Suprapubic skin (tissue), 4 donors: ENCODE measurements around the gene DDX49. TPM values are rescaled to one million over a fixed set of nuclear protein-coding genes. Genes with fewer than 3 reads are reported as not detected.

Source experiments
- DNase-seq, 2 donors: peaks; one replicate each; pipeline ENCODE4 v3.0.0-alpha.2; 2019; ENCODE audit warnings: low spot score in 2 of 2
- H3K27ac ChIP-seq: fragments of 200-600 bp; sonication (generic); one replicate; pipeline ENCODE4 v1.5.1; 2019
- H3K27me3 ChIP-seq: fragments of 200-600 bp; sonication (generic); one replicate; pipeline ENCODE4 v1.5.1; 2019
- H3K36me3 ChIP-seq: fragments of 200-600 bp; sonication (generic); one replicate; pipeline ENCODE4 v1.5.1; 2019
- H3K4me1 ChIP-seq: fragments of 200-600 bp; sonication (generic); one replicate; pipeline ENCODE4 v1.5.1; 2019
- H3K4me3 ChIP-seq: fragments of 200-600 bp; sonication (generic); one replicate; pipeline ENCODE4 v1.5.1; 2019; ENCODE audit warnings: mild to moderate bottlenecking
- H3K9me3 ChIP-seq: fragments of 200-600 bp; sonication (generic); one replicate; pipeline ENCODE4 v1.5.1; 2019
- EP300 ChIP-seq: sonication (generic); formaldehyde crosslinking; IDR thresholded peaks from one replicate; pipeline ENCODE4 v1.6.1; 2017; ENCODE audit warnings: antibody characterized with exemption
- POLR2A ChIP-seq, 2 donors: fragments of 450-650 bp; IDR thresholded peaks; one replicate each; pipeline ENCODE4 v1.6.1; 2017; ENCODE audit warnings: antibody characterized with exemption in 2 of 2, mild to moderate bottlenecking in 2 of 2, moderate library complexity in 2 of 2
- POLR2AphosphoS5 ChIP-seq, 3 donors: sonication (generic); formaldehyde crosslinking; IDR thresholded peaks; one replicate each; pipeline ENCODE4 v1.6.1; 2017; ENCODE audit warnings: antibody characterized with exemption in 3 of 3
- WGBS: methylation state at CpG from one replicate; pipeline ENCODE4 v1.1.5; 2018; 5-methylcytosine and 5-hydroxymethylcytosine counted together
- total RNA-seq, 4 donors: library from RNA; depleted of rRNA; stranded (reverse); fragments of >200 nt; gene quantifications; one replicate each; pipeline ENCODE4 v1.1.0, GENCODE V29; 2016
- TF ChIP-seq, protein P1 (sequence below), 2 donors: fragments of 200-600 bp in 1 of 2; fragments of 450-650 bp in 1 of 2; sonication (generic) in 1 of 2; IDR thresholded peaks; one replicate each; pipeline ENCODE4 v1.5.1; 2016 to 2019; ENCODE audit warnings: antibody characterized with exemption in 2 of 2, mild to moderate bottlenecking in 1 of 2, moderate library complexity in 1 of 2

DDX49 gene
- total RNA-seq, 4 donors from 2014 or later, result 43.4 to 75.6 (median 58.4) TPM

GRCh38 chr19:18881491-18881890 lies 38.0 kb upstream of the DDX49 start:
- H3K9me3 ChIP-seq, result no peaks in the 10 kb centered on the region
- no peaks in the 10 kb centered on the region for H3K36me3 ChIP-seq
- H3K4me3 ChIP-seq, result no peak overlapping the region
- no peak for TF ChIP-seq POLR2AphosphoS5 (IDR thresholded peaks at IDR 0.05)
- TF ChIP-seq, protein P1, sequence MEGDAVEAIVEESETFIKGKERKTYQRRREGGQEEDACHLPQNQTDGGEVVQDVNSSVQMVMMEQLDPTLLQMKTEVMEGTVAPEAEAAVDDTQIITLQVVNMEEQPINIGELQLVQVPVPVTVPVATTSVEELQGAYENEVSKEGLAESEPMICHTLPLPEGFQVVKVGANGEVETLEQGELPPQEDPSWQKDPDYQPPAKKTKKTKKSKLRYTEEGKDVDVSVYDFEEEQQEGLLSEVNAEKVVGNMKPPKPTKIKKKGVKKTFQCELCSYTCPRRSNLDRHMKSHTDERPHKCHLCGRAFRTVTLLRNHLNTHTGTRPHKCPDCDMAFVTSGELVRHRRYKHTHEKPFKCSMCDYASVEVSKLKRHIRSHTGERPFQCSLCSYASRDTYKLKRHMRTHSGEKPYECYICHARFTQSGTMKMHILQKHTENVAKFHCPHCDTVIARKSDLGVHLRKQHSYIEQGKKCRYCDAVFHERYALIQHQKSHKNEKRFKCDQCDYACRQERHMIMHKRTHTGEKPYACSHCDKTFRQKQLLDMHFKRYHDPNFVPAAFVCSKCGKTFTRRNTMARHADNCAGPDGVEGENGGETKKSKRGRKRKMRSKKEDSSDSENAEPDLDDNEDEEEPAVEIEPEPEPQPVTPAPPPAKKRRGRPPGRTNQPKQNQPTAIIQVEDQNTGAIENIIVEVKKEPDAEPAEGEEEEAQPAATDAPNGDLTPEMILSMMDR (IDR thresholded peaks at IDR 0.05), result no peak
- TF ChIP-seq EP300, result no peak
- no peak for TF ChIP-seq POLR2A (IDR thresholded peaks at IDR 0.05)
- no peak for DNase-seq
- H3K27ac ChIP-seq, result no peak overlapping the region
- H3K27me3 ChIP-seq, result no peaks in the 10 kb centered on the region
- WGBS, result 92% methylated on average over 5 of the region's 7 CpGs
- no peaks in the 10 kb centered on the region for H3K4me1 ChIP-seq

- no peaks in the 10 kb centered on the region for H3K36me3 ChIP-seq
- peak in 1 of 2 donors; percentile 46 for DNase-seq
- TF ChIP-seq, protein P1 (IDR thresholded peaks at IDR 0.05), result no peak
- no peak for TF ChIP-seq EP300
- no peak for TF ChIP-seq POLR2A (IDR thresholded peaks at IDR 0.05)
- no peak for TF ChIP-seq POLR2AphosphoS5 (IDR thresholded peaks at IDR 0.05)
- no peaks in the 10 kb centered on the region for H3K9me3 ChIP-seq
- no peak overlapping the region for H3K27ac ChIP-seq
- H3K4me1 ChIP-seq, result no peaks in the 10 kb centered on the region
- H3K27me3 ChIP-seq, result no peaks in the 10 kb centered on the region
- H3K4me3 ChIP-seq, result no peak overlapping the region
- 82% methylated on average over 30 of the region's 30 CpGs for WGBS
Measured at GRCh38 chr19:18883526-18884304, 35.8 kb upstream of the DDX49 start.

DNA sequence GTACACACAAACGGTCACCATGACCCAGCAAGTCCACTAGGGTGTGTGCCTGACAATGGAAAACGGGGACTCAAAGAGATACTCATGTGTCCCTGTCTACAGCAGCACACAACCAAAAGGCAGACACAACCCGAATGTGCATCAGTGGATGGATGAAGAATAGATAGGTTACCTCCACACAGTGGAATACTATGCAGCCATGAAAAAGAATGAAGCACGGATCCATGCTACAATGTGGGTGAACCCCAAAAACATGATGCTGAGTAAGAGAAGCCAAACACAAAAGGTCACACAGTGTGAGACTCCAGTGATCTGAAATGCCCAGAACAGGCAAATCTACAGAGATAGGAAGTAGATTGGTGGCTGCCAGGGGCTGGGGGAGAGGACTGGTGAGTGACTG lies 32.5 kb upstream of the DDX49 start:
- H3K9me3 ChIP-seq, result no peaks in the 10 kb centered on the region
- no peak for DNase-seq
- TF ChIP-seq POLR2AphosphoS5 (IDR thresholded peaks at IDR 0.05), result no peak
- no peak overlapping the region for H3K27ac ChIP-seq
- no peaks in the 10 kb centered on the region for H3K4me1 ChIP-seq
- no peaks in the 10 kb centered on the region for H3K36me3 ChIP-seq
- no peaks in the 10 kb centered on the region for H3K27me3 ChIP-seq
- H3K4me3 ChIP-seq, result no peak overlapping the region
- 93% methylated on average over 4 of the region's 4 CpGs for WGBS

GRCh38 chr19:18889949-18890745 lies 29.4 kb upstream of the DDX49 start:
- no peaks in the 10 kb centered on the region for H3K36me3 ChIP-seq
- TF ChIP-seq EP300, result no peak
- no peak for TF ChIP-seq POLR2AphosphoS5 (IDR thresholded peaks at IDR 0.05)
- TF ChIP-seq POLR2A (IDR thresholded peaks at IDR 0.05), result no peak
- TF ChIP-seq, protein P1 (IDR thresholded peaks at IDR 0.05), result no peak
- H3K4me1 ChIP-seq, result peaks cover 12% of the 10 kb centered on the region
- H3K4me3 ChIP-seq, result no peak overlapping the region
- H3K27ac ChIP-seq, result no peak overlapping the region
- 80% methylated on average over 10 of the region's 10 CpGs for WGBS
- H3K27me3 ChIP-seq, result peaks cover 16% of the 10 kb centered on the region
- no peaks in the 10 kb centered on the region for H3K9me3 ChIP-seq
- DNase-seq, result no peak

- Histone ChIP-seq H3K4me1 (peaks cover 26% of the 10 kb centered on the region), H3K27me3 (peaks cover 35% of the 10 kb centered on the region)
- DNase-seq, result no peak
Measured at GRCh38 chr19:18893587-18894253, 25.8 kb upstream of the DDX49 start.

More at GRCh38 chr19:18893587-18894253, 25.8 kb upstream of the DDX49 start:
- H3K27ac ChIP-seq, result no peak overlapping the region
- 58% methylated on average over 18 of the region's 18 CpGs for WGBS
- H3K4me3 ChIP-seq, result no peak overlapping the region
- peaks cover under 1% of the 10 kb centered on the region for H3K36me3 ChIP-seq
- TF ChIP-seq EP300 (no peak), POLR2A (IDR thresholded peaks at IDR 0.05) (no peak), POLR2AphosphoS5 (IDR thresholded peaks at IDR 0.05) (no peak)
- TF ChIP-seq, protein P1 (IDR thresholded peaks at IDR 0.05), result no peak
- no peaks in the 10 kb centered on the region for H3K9me3 ChIP-seq
